ENCODE results near the gene PRKAG1. TPM values are rescaled to one million over a fixed set of nuclear protein-coding genes. Genes with fewer than 3 reads are reported as not detected.

Gene PRKAG1
- total RNA-seq, 1 donor from 2014 or later: 46.5 TPM

- ATAC-seq (peak; percentile 69), DNase-seq (peak; percentile 87)
- Histone ChIP-seq H3K4me1 (peaks cover 45% of the 10 kb centered on the region), H3K27ac (no peak overlapping the region), H3K4me3 (no peak overlapping the region), H3K27me3 (peaks cover 93% of the 10 kb centered on the region), H3K9me3 (no peaks in the 10 kb centered on the region), H3K36me3 (no peaks in the 10 kb centered on the region)
- TF ChIP-seq CTCF (IDR thresholded peaks at IDR 0.05): peak; percentile 70
- intact Hi-C loops (cut with DNase I): no loop called here
Measured at GRCh38 chr12:48977290-48978281, 41.0 kb downstream of the PRKAG1 start.

GRCh38 chr12:48973941-48974673 is 44.5 kb downstream of the PRKAG1 start:
- Histone ChIP-seq H3K36me3 (no peaks in the 10 kb centered on the region), H3K27me3 (peaks cover 91% of the 10 kb centered on the region), H3K4me1 (peaks cover 47% of the 10 kb centered on the region), H3K27ac (no peak overlapping the region), H3K4me3 (no peak overlapping the region), H3K9me3 (no peaks in the 10 kb centered on the region)
- ATAC-seq (peak; percentile 52), DNase-seq (peak; percentile 76)
- intact Hi-C loops (cut with DNase I): no loop called here
- TF ChIP-seq CTCF (IDR thresholded peaks at IDR 0.05): peak; percentile 59

GRCh38 chr12:48973531-48973930 is 45.0 kb downstream of the PRKAG1 start:
- Histone ChIP-seq H3K9me3 (no peaks in the 10 kb centered on the region), H3K36me3 (no peaks in the 10 kb centered on the region), H3K4me3 (no peak overlapping the region), H3K4me1 (peaks cover 41% of the 10 kb centered on the region), H3K27me3 (peaks cover 86% of the 10 kb centered on the region), H3K27ac (no peak overlapping the region)
- TF ChIP-seq CTCF (IDR thresholded peaks at IDR 0.05): no peak
- intact Hi-C loops (cut with DNase I): no loop called here
- no peak for DNase-seq
- ATAC-seq: peak; percentile 50

- Histone ChIP-seq H3K4me1 (peaks cover 36% of the 10 kb centered on the region), H3K27me3 (peaks cover 81% of the 10 kb centered on the region), H3K9me3 (no peaks in the 10 kb centered on the region), H3K4me3 (no peak overlapping the region), H3K36me3 (no peaks in the 10 kb centered on the region), H3K27ac (no peak overlapping the region)
- DNase-seq (no peak), ATAC-seq (no peak)
- intact Hi-C loops (cut with DNase I): no loop called here
- no peak for TF ChIP-seq CTCF (IDR thresholded peaks at IDR 0.05)
Measured at GRCh38 chr12:48972952-48973483, 45.6 kb downstream of the PRKAG1 start.

- Histone ChIP-seq H3K27me3 (peaks cover 75% of the 10 kb centered on the region), H3K36me3 (no peaks in the 10 kb centered on the region), H3K4me1 (peaks cover 34% of the 10 kb centered on the region), H3K9me3 (no peaks in the 10 kb centered on the region), H3K27ac (no peak overlapping the region), H3K4me3 (no peak overlapping the region)
- intact Hi-C loops (cut with DNase I): no loop called here
- DNase-seq: no peak
- no peak for ATAC-seq
- no peak for TF ChIP-seq CTCF (IDR thresholded peaks at IDR 0.05)
Measured at GRCh38 chr12:48972213-48972951, 46.2 kb downstream of the PRKAG1 start.
